Keratinocyte (primary cell): Measurements from ENCODE around the gene CDH6. TPM values are rescaled to one million over a fixed set of nuclear protein-coding genes. Genes with fewer than 3 reads are reported as not detected.

Source experiments
- DNase-seq: peaks from one replicate; pipeline ENCODE4 v3.0.0-alpha.2; 2011; ENCODE audit warnings: low read depth, missing footprints, low spot score
- FAIRE-seq: peaks from 2 replicates; lab custom pipeline; 2011; peaks lifted over from hg19 to GRCh38; lab: Jason Lieb, UNC
- H2AFZ ChIP-seq: 2 replicates; pipeline ENCODE4 v1.6.0; 2012; ENCODE audit warnings: low read length, control low read depth, inconsistent platforms; ENCODE audit not compliant: control insufficient read depth
- H3K27ac ChIP-seq: 2 replicates; pipeline ENCODE4 v1.5.1; 2011; ENCODE audit warnings: low read length; ENCODE audit not compliant: control insufficient read depth, insufficient read depth
- H3K27me3 ChIP-seq: 3 replicates; pipeline ENCODE4 v1.6.0; 2011; ENCODE audit warnings: low read length; ENCODE audit not compliant: control insufficient read depth, insufficient read depth; ENCODE audit errors: extremely low read depth
- H3K36me3 ChIP-seq, 2 experiments: 2 replicates in 1 of 2; 3 replicates in 1 of 2; pipeline ENCODE4 v1.5.1; 2011; ENCODE audit warnings: low read length in 2 of 2, mild to moderate bottlenecking in 1 of 2; ENCODE audit not compliant: control insufficient read depth in 2 of 2, insufficient read depth in 2 of 2; ENCODE audit errors: extremely low read depth in 1 of 2
- H3K4me1 ChIP-seq: 3 replicates; pipeline ENCODE4 v1.5.1; 2011; ENCODE audit warnings: low read length; ENCODE audit not compliant: control insufficient read depth, insufficient read depth; ENCODE audit errors: extremely low read depth
- H3K4me2 ChIP-seq: 3 replicates; pipeline ENCODE4 v1.6.0; 2011; ENCODE audit warnings: low read depth, low read length; ENCODE audit not compliant: control insufficient read depth, insufficient read depth; ENCODE audit errors: extremely low read depth
- H3K4me3 ChIP-seq, 3 experiments: fragments of 200-600 bp in 1 of 3; sonication (generic) in 1 of 3; 2 replicates in 2 of 3; 3 replicates in 1 of 3; pipeline ENCODE4 v1.5.1; 2011 to 2016; ENCODE audit warnings: low read length in 3 of 3, mild to moderate bottlenecking in 3 of 3, control low read depth in 2 of 3, inconsistent platforms in 1 of 3, low read depth in 1 of 3, mixed read lengths in 1 of 3, mixed run types in 1 of 3, moderate library complexity in 1 of 3; ENCODE audit not compliant: control insufficient read depth in 2 of 3, insufficient read depth in 2 of 3; ENCODE audit errors: extremely low read depth in 1 of 3
- H3K79me2 ChIP-seq: 2 replicates; pipeline ENCODE4 v1.6.0; 2012; ENCODE audit warnings: low read length; ENCODE audit not compliant: control insufficient read depth, insufficient read depth
- H3K9ac ChIP-seq: 3 replicates; pipeline ENCODE4 v1.6.0; 2011; ENCODE audit warnings: low read length; ENCODE audit not compliant: control insufficient read depth, insufficient read depth; ENCODE audit errors: extremely low read depth
- H3K9me1 ChIP-seq: 3 replicates; pipeline ENCODE4 v1.6.0; 2011; ENCODE audit warnings: low read length; ENCODE audit not compliant: control insufficient read depth, insufficient read depth; ENCODE audit errors: extremely low read depth
- H3K9me3 ChIP-seq: 2 replicates; pipeline ENCODE4 v1.5.1; 2012; ENCODE audit warnings: low read depth, low read length; ENCODE audit not compliant: control insufficient read depth
- H4K20me1 ChIP-seq: 3 replicates; pipeline ENCODE4 v1.6.0; 2011; ENCODE audit warnings: low read length; ENCODE audit not compliant: control insufficient read depth, insufficient read depth; ENCODE audit errors: extremely low read depth
- CTCF ChIP-seq, 3 experiments: IDR thresholded peaks in 1 of 3; conservative IDR thresholded peaks in 1 of 3; optimal IDR thresholded peaks in 1 of 3; 2 replicates in 2 of 3; 3 replicates in 1 of 3; pipeline versions ENCODE3 to v1.5.1; 2011; ENCODE audit warnings: low read length in 3 of 3, mild to moderate bottlenecking in 3 of 3, moderate library complexity in 2 of 3, control low read depth in 1 of 3, inconsistent platforms in 1 of 3; ENCODE audit not compliant: insufficient read depth in 2 of 3; ENCODE audit errors: extremely low read depth in 1 of 3
- EZH2 ChIP-seq: IDR thresholded peaks from one replicate; pipeline ENCODE4 v1.6.1; 2012; ENCODE audit warnings: inconsistent platforms, mild to moderate bottlenecking, low read length, moderate library complexity
- dilution Hi-C: fragments of 300-500 bp; cut with MboI; formaldehyde crosslinking; loops from one replicate; pipeline ENCODE4 v1.7.0; 2020; ENCODE audit warnings: low sequenced_read_pairs; ENCODE audit not compliant: extremely low pct_ligation_motif_present
- polyA plus RNA-seq, 5 experiments: library from polyadenylated mRNA; depleted of rRNA in 3 of 5; stranded (reverse) in 3 of 5; stranded (forward) in 1 of 5; unstranded in 1 of 5; fragments of >200 nt; gene quantifications; 1 replicate in 1 of 5; 2 replicates in 3 of 5; 3 replicates in 1 of 5; pipeline versions ENCODE4 v1.2.1 to v1.2.3, GENCODE V29; 2011 to 2012; ENCODE audit warnings: missing spikeins in 2 of 5, low read depth in 1 of 5, low replicate concordance in 1 of 5

Gene CDH6
- polyA plus RNA-seq, 1 donor (not counting 4 experiments of a cell fraction or from before 2014, with no cell fraction given): not detected

- no peaks in the 10 kb centered on the region for H3K36me3 ChIP-seq
- no peaks in the 10 kb centered on the region for H3K9me3 ChIP-seq
- TF ChIP-seq EZH2: no peak
- TF ChIP-seq CTCF (optimal IDR thresholded peaks at IDR 0.05 in 1 of 3, IDR thresholded peaks at IDR 0.05 in 1 of 3, conservative IDR thresholded peaks at IDR 0.05 in 1 of 3; ENCODE audit: extremely low read depth in 1 of 3, insufficient read depth in 2 of 3, low read length in 3 of 3): no peak
- FAIRE-seq (no peak), DNase-seq (no peak)
- no peaks in the 10 kb centered on the region for H3K79me2 ChIP-seq
- H3K4me1 ChIP-seq: no peaks in the 10 kb centered on the region
- H3K9me1 ChIP-seq: no peaks in the 10 kb centered on the region
- H3K9ac ChIP-seq: no peak overlapping the region
- H3K4me3 ChIP-seq: no peak overlapping the region
- H3K4me2 ChIP-seq: no peak overlapping the region
- H3K27me3 ChIP-seq: no peaks in the 10 kb centered on the region
- no peak overlapping the region for H2AFZ ChIP-seq
- H3K27ac ChIP-seq: no peak overlapping the region
- dilution Hi-C loops: no loop called here
- no peaks in the 10 kb centered on the region for H4K20me1 ChIP-seq
Measured at GRCh38 chr5:31285025-31285424, 91.5 kb downstream of the CDH6 start.

- Histone ChIP-seq H3K36me3 (no peaks in the 10 kb centered on the region), H3K27ac (no peak overlapping the region), H3K27me3 (no peaks in the 10 kb centered on the region), H3K79me2 (no peaks in the 10 kb centered on the region), H3K9me1 (no peaks in the 10 kb centered on the region), H3K4me2 (no peak overlapping the region), H4K20me1 (no peaks in the 10 kb centered on the region), H3K9me3 (no peaks in the 10 kb centered on the region), H2AFZ (no peak overlapping the region), H3K4me3 (no peak overlapping the region), H3K4me1 (no peaks in the 10 kb centered on the region), H3K9ac (no peak overlapping the region)
- DNase-seq (no peak), FAIRE-seq (no peak)
- dilution Hi-C loops: no loop called here
- TF ChIP-seq CTCF (optimal IDR thresholded peaks at IDR 0.05 in 1 of 3, IDR thresholded peaks at IDR 0.05 in 1 of 3, conservative IDR thresholded peaks at IDR 0.05 in 1 of 3; ENCODE audit: extremely low read depth in 1 of 3, insufficient read depth in 2 of 3, low read length in 3 of 3) (no peak), EZH2 (no peak)
Measured at GRCh38 chr5:31287985-31288384, 94.5 kb downstream of the CDH6 start.
